GM23248 (cell line): ENCODE results near the gene PNLDC1.

ENCODE experiments used
- EZH2 ChIP-seq: fragments of 200-600 bp; sonication (generic); IDR thresholded peaks from 2 replicates; pipeline ENCODE4 v1.6.1; 2018; ENCODE audit warnings: antibody characterized with exemption, mild to moderate bottlenecking; ENCODE audit not compliant: insufficient read depth, poor library complexity, severe bottlenecking
- EZH2phosphoT487 ChIP-seq: fragments of 200-600 bp; sonication (generic); IDR thresholded peaks from 2 replicates; pipeline ENCODE4 v1.6.1; 2018; ENCODE audit warnings: antibody characterized with exemption, moderate library complexity, mild to moderate bottlenecking, low read depth; ENCODE audit not compliant: insufficient read depth

- no peak for TF ChIP-seq EZH2
- TF ChIP-seq EZH2phosphoT487 = no peak
These were observed 4.4 kb downstream of the PNLDC1 start for GRCh38 chr6:159804504-159804903.
